HepG2 (cell line): Measurements from ENCODE around the gene CCL23.

ENCODE experiments used
- ARNTL ChIP-seq: sonication (generic); formaldehyde crosslinking; IDR thresholded peaks from 2 replicates; pipeline ENCODE4 v1.4.0; 2020; ENCODE audit warnings: mild to moderate bottlenecking, missing genetic modification reagents
- CBFB ChIP-seq: sonication (generic); formaldehyde crosslinking; IDR thresholded peaks from 2 replicates; pipeline ENCODE4 v1.4.0; 2020; ENCODE audit warnings: missing genetic modification reagents
- CHD2 ChIP-seq: IDR thresholded peaks from 2 replicates; pipeline ENCODE4 v1.6.1; 2011; ENCODE audit warnings: low read depth, low read length, improper control_type of control experiment
- EP300 ChIP-seq, 3 experiments: sonication (generic) in 1 of 3; formaldehyde crosslinking in 1 of 3; IDR thresholded peaks; 2 replicates each; pipeline versions ENCODE4 v1.5.1 to v1.6.1; 2011 to 2020; ENCODE audit warnings: low read depth in 2 of 3, low read length in 2 of 3, borderline replicate concordance in 1 of 3, improper control_type of control experiment in 1 of 3, mild to moderate bottlenecking in 1 of 3, missing genetic modification reagents in 1 of 3, moderate library complexity in 1 of 3
- KDM5B ChIP-seq: sonication (generic); formaldehyde crosslinking; IDR thresholded peaks from 2 replicates; pipeline ENCODE4 v1.4.0; 2020; ENCODE audit warnings: missing genetic modification reagents, mild to moderate bottlenecking, borderline replicate concordance
- NFIC ChIP-seq: IDR thresholded peaks from 2 replicates; pipeline ENCODE4 v1.6.1; 2012; ENCODE audit warnings: mild to moderate bottlenecking, low read length, inconsistent platforms
- POLR2A ChIP-seq, 2 experiments: IDR thresholded peaks; 2 replicates each; pipeline ENCODE4 v1.6.1; 2011; ENCODE audit warnings: low read depth in 2 of 2, low read length in 2 of 2, mild to moderate bottlenecking in 1 of 2, moderate library complexity in 1 of 2; ENCODE audit not compliant: insufficient read depth in 1 of 2
- RAD51 ChIP-seq: fragments of 450-650 bp; IDR thresholded peaks from 2 replicates; pipeline ENCODE4 v1.6.1; 2016; ENCODE audit warnings: borderline replicate concordance
- ZBTB8A ChIP-seq: sonication (generic); formaldehyde crosslinking; IDR thresholded peaks from 2 replicates; pipeline ENCODE4 v1.4.0; 2020; ENCODE audit warnings: mild to moderate bottlenecking, low read depth, missing genetic modification reagents, borderline replicate concordance

GRCh38 chr17:35998756-35999155 is 19.0 kb downstream of the CCL23 start:
- no peak for TF ChIP-seq POLR2A (IDR thresholded peaks at IDR 0.05; ENCODE audit: insufficient read depth in 1 of 2, low read depth in 2 of 2, low read length in 2 of 2)
- no peak for TF ChIP-seq ZBTB8A (CRISPR knock-in tag)
- TF ChIP-seq ARNTL (CRISPR knock-in tag), result no peak
- no peak for TF ChIP-seq CBFB
- TF ChIP-seq NFIC, result no peak
- no peak for TF ChIP-seq CHD2
- no peak for TF ChIP-seq RAD51
- no peak for TF ChIP-seq EP300 (IDR thresholded peaks at IDR 0.05; ENCODE audit: low read depth in 2 of 2, low read length in 2 of 2)
- no peak for TF ChIP-seq EP300 (CRISPR knock-in tag; IDR thresholded peaks at IDR 0.05; ENCODE audit: borderline replicate concordance)
- no peak for TF ChIP-seq KDM5B (CRISPR knock-in tag)
